SIG-M5 (cell line): ENCODE data around the gene HOXC5.

Experiments
- DNase-seq: peaks from one replicate; lab custom pipeline; 2025; lab: John Stamatoyannopoulos, UW

Gene HOXC5

GRCh38 chr12:54006559-54007220, 26.2 kb upstream of the HOXC5 start:
- no peak for DNase-seq

GRCh38 chr12:54007538-54008259, 25.2 kb upstream of the HOXC5 start:
- DNase-seq, result no peak

- DNase-seq, result no peak
Measured at GRCh38 chr12:54008260-54008552, 24.6 kb upstream of the HOXC5 start.

GRCh38 chr12:54009171-54010052, 23.4 kb upstream of the HOXC5 start:
- DNase-seq, result no peak

- no peak for DNase-seq
Measured at GRCh38 chr12:54010053-54010971, 22.5 kb upstream of the HOXC5 start.

- DNase-seq, result no peak
Measured at GRCh38 chr12:54010972-54011664, 21.7 kb upstream of the HOXC5 start.

GRCh38 chr12:54011665-54012532, 21.0 kb upstream of the HOXC5 start:
- DNase-seq, result no peak

GRCh38 chr12:54012631-54013409, 20.0 kb upstream of the HOXC5 start:
- DNase-seq, result no peak

GRCh38 chr12:54014377-54015017, 18.4 kb upstream of the HOXC5 start:
- DNase-seq, result no peak

GRCh38 chr12:54015018-54015931, 17.6 kb upstream of the HOXC5 start:
- DNase-seq, result no peak

- DNase-seq, result no peak
Measured at GRCh38 chr12:54016051-54016450, 16.8 kb upstream of the HOXC5 start.

- DNase-seq, result no peak
Measured at GRCh38 chr12:54016478-54016964, 16.3 kb upstream of the HOXC5 start.

- DNase-seq, result no peak
Measured at GRCh38 chr12:54017027-54017788, 15.6 kb upstream of the HOXC5 start.

GRCh38 chr12:54017878-54018467, 14.9 kb upstream of the HOXC5 start:
- no peak for DNase-seq

GRCh38 chr12:54018468-54018984, 14.3 kb upstream of the HOXC5 start:
- no peak for DNase-seq

- DNase-seq, result no peak
Measured at GRCh38 chr12:54019091-54019811, 13.6 kb upstream of the HOXC5 start.
